H1 (cell line): ENCODE data around the gene FAM50B. TPM values are rescaled to one million over a fixed set of nuclear protein-coding genes. Genes with fewer than 3 reads are reported as not detected.

Experiments
- CTCF ChIA-PET: fragments of 300-600 bp; sonication (Branson Sonifier 250); formaldehyde crosslinking; loops from one replicate; lab custom pipeline; 2021; ENCODE audit not compliant: partially characterized antibody; lab: Charles Lee
- POLR2A ChIA-PET: fragments of 300-600 bp; sonication (Branson Sonifier 250); formaldehyde crosslinking; loops from one replicate; lab custom pipeline; 2021; ENCODE audit warnings: inconsistent platforms; ENCODE audit not compliant: partially characterized antibody; lab: Charles Lee
- DNase-seq, 2 experiments: peaks; one replicate each; pipeline versions ENCODE4 v3.0.0 to v3.0.0-alpha.2; 2010 to 2022; ENCODE audit warnings: low spot score in 2 of 2, low read depth in 1 of 2, mixed read lengths in 1 of 2
- FAIRE-seq: peaks from 2 replicates; lab custom pipeline; 2011; peaks lifted over from hg19 to GRCh38; lab: Jason Lieb, UNC
- H2AFZ ChIP-seq: 2 replicates; pipeline ENCODE4 v1.8.1; 2012; ENCODE audit warnings: low read length, inconsistent platforms
- H2AK5ac ChIP-seq: 2 replicates; pipeline ENCODE4 v1.6.1; 2013; ENCODE audit warnings: low read depth, low read length
- H2BK120ac ChIP-seq: replicated peaks from 2 replicates; pipeline ENCODE3; 2013; ENCODE audit warnings: low read depth, low read length, inconsistent platforms
- H2BK12ac ChIP-seq: 2 replicates; pipeline ENCODE4 v1.6.1; 2013; ENCODE audit warnings: low read depth, low read length
- H2BK15ac ChIP-seq: 2 replicates; pipeline ENCODE4 v1.6.1; 2013; ENCODE audit warnings: low read length
- H2BK20ac ChIP-seq: 2 replicates; pipeline ENCODE4 v1.6.1; 2013; ENCODE audit warnings: low read length
- H2BK5ac ChIP-seq: 2 replicates; pipeline ENCODE4 v1.6.1; 2013; ENCODE audit warnings: low read depth, low read length
- H3K14ac ChIP-seq: 2 replicates; pipeline ENCODE4 v1.6.1; 2013; ENCODE audit warnings: inconsistent platforms; ENCODE audit not compliant: insufficient read length
- H3K18ac ChIP-seq: 2 replicates; pipeline ENCODE4 v1.6.1; 2013; ENCODE audit warnings: low read length; ENCODE audit errors: extremely low read depth
- H3K23ac ChIP-seq: 2 replicates; pipeline ENCODE4 v1.6.1; 2013; ENCODE audit warnings: inconsistent platforms; ENCODE audit not compliant: insufficient read length
- H3K23me2 ChIP-seq: 2 replicates; pipeline ENCODE4 v1.6.1; 2013; ENCODE audit warnings: low read depth, low read length
- H3K27ac ChIP-seq: 2 replicates; pipeline ENCODE4 v1.6.1; 2011; ENCODE audit warnings: low read depth, low read length, inconsistent platforms
- H3K27me3 ChIP-seq, 4 experiments: replicated peaks in 1 of 4; 1 replicate in 1 of 4; 2 replicates in 3 of 4; pipeline versions ENCODE4 v1.6.1 to v1.8.1; 2011 to 2013; ENCODE audit warnings: low read length in 3 of 4, mild to moderate bottlenecking in 3 of 4, inconsistent platforms in 2 of 4, mixed read lengths in 2 of 4, moderate library complexity in 1 of 4; ENCODE audit not compliant: control insufficient read depth in 3 of 4, insufficient read depth in 3 of 4; ENCODE audit errors: extremely low read depth in 1 of 4
- H3K36me3 ChIP-seq, 4 experiments: 2 replicates each; pipeline versions ENCODE4 v1.6.1 to v1.8.1; 2011 to 2013; ENCODE audit warnings: mild to moderate bottlenecking in 4 of 4, low read length in 3 of 4, moderate library complexity in 2 of 4, control low read depth in 1 of 4, inconsistent platforms in 1 of 4; ENCODE audit not compliant: insufficient read depth in 4 of 4, control insufficient read depth in 2 of 4
- H3K4ac ChIP-seq: replicated peaks from 2 replicates; pipeline ENCODE3; 2013; ENCODE audit warnings: low read length, low read depth, mixed read lengths, inconsistent platforms; ENCODE audit not compliant: insufficient read length
- H3K4me1 ChIP-seq, 4 experiments: replicated peaks in 1 of 4; 1 replicate in 1 of 4; 2 replicates in 3 of 4; pipeline versions ENCODE4 v1.6.1 to v1.8.1; 2011 to 2013; ENCODE audit warnings: low read length in 3 of 4, inconsistent platforms in 2 of 4, mixed read lengths in 1 of 4; ENCODE audit not compliant: insufficient read depth in 4 of 4, control insufficient read depth in 3 of 4
- H3K4me2 ChIP-seq, 2 experiments: 2 replicates each; pipeline versions ENCODE4 v1.6.1 to v1.8.1; 2011 to 2013; ENCODE audit warnings: low read depth in 2 of 2, low read length in 2 of 2, control low read depth in 1 of 2, inconsistent platforms in 1 of 2, mild to moderate bottlenecking in 1 of 2; ENCODE audit not compliant: insufficient read depth in 1 of 2
- H3K4me3 ChIP-seq, 4 experiments: fragments of 200-600, 300-600 bp in 1 of 4; sonication (generic), shearing (Covaris generic), sonication (Bioruptor Twin) in 1 of 4; 2 replicates each; pipeline versions ENCODE4 v1.5.1 to v1.8.1; 2011 to 2016; ENCODE audit warnings: low read length in 4 of 4, low read depth in 3 of 4, control low read depth in 2 of 4, inconsistent platforms in 2 of 4, mild to moderate bottlenecking in 2 of 4, mixed read lengths in 1 of 4, moderate library complexity in 1 of 4; ENCODE audit not compliant: insufficient read depth in 2 of 4; ENCODE audit errors: extremely low read depth in 1 of 4
- H3K56ac ChIP-seq: replicated peaks from 2 replicates; pipeline ENCODE3; 2013; ENCODE audit warnings: low read depth, mild to moderate bottlenecking, mixed read lengths, low read length, inconsistent platforms; ENCODE audit not compliant: insufficient read length
- H3K79me1 ChIP-seq: 2 replicates; pipeline ENCODE4 v1.6.1; 2013; ENCODE audit warnings: low read depth, low read length, control low read depth
- H3K79me2 ChIP-seq, 2 experiments: 2 replicates each; pipeline versions ENCODE4 v1.6.1 to v1.8.1; 2012 to 2013; ENCODE audit warnings: low read length in 2 of 2, mild to moderate bottlenecking in 2 of 2, inconsistent platforms in 1 of 2; ENCODE audit not compliant: insufficient read depth in 2 of 2, control insufficient read depth in 1 of 2
- H3K9ac ChIP-seq, 4 experiments: replicated peaks in 1 of 4; 1 replicate in 1 of 4; 2 replicates in 3 of 4; pipeline versions ENCODE4 v1.6.1 to v1.8.1; 2011 to 2013; ENCODE audit warnings: low read depth in 3 of 4, low read length in 3 of 4, control low read depth in 2 of 4, mild to moderate bottlenecking in 2 of 4, moderate library complexity in 2 of 4, inconsistent platforms in 1 of 4; ENCODE audit errors: extremely low read depth in 1 of 4
- H3K9me3 ChIP-seq, 2 experiments: 2 replicates each; pipeline versions ENCODE4 v1.6.1 to v1.8.1; 2012 to 2013; ENCODE audit warnings: mild to moderate bottlenecking in 2 of 2, moderate library complexity in 2 of 2, control low read depth in 1 of 2, inconsistent platforms in 1 of 2, low read depth in 1 of 2, low read length in 1 of 2, mixed read lengths in 1 of 2; ENCODE audit not compliant: insufficient read depth in 2 of 2
- H4K20me1 ChIP-seq, 2 experiments: replicated peaks in 1 of 2; 2 replicates each; pipeline versions ENCODE3 to v1.8.1; 2011 to 2013; ENCODE audit warnings: inconsistent platforms in 2 of 2, low read length in 2 of 2, mild to moderate bottlenecking in 1 of 2; ENCODE audit not compliant: insufficient read depth in 2 of 2, control insufficient read depth in 1 of 2
- H4K5ac ChIP-seq: 2 replicates; pipeline ENCODE4 v1.6.1; 2013; ENCODE audit warnings: low read length, low read depth, mixed read lengths, inconsistent platforms; ENCODE audit not compliant: insufficient read length
- H4K8ac ChIP-seq: 2 replicates; pipeline ENCODE4 v1.8.0; 2013; ENCODE audit warnings: mild to moderate bottlenecking, moderate library complexity, low read length, inconsistent platforms; ENCODE audit not compliant: insufficient read depth; ENCODE audit errors: extremely low read depth
- H4K91ac ChIP-seq: replicated peaks from 2 replicates; pipeline ENCODE3; 2013; ENCODE audit warnings: low read length, mixed read lengths, inconsistent platforms; ENCODE audit not compliant: insufficient read length
- CTBP2 ChIP-seq: IDR thresholded peaks from 2 replicates; pipeline ENCODE4 v1.7.0; 2011; ENCODE audit warnings: borderline replicate concordance, mild to moderate bottlenecking, moderate library complexity, mixed read lengths, low read length; ENCODE audit not compliant: insufficient read depth, insufficient read length
- FOSL1 ChIP-seq: IDR thresholded peaks from 2 replicates; pipeline ENCODE4 v1.6.1; 2011; ENCODE audit warnings: mild to moderate bottlenecking, low read depth, low read length, moderate library complexity; ENCODE audit not compliant: insufficient read depth
- JUN ChIP-seq: IDR thresholded peaks from 2 replicates; pipeline ENCODE4 v1.6.1; 2011; ENCODE audit warnings: low read depth, mild to moderate bottlenecking, improper control_type of control experiment, low read length
- POU5F1 ChIP-seq: IDR thresholded peaks from 2 replicates; pipeline ENCODE4 v1.6.1; 2011; ENCODE audit warnings: low read depth, mild to moderate bottlenecking, low read length, moderate library complexity
- RAD21 ChIP-seq, 2 experiments: IDR thresholded peaks in 1 of 2; conservative IDR thresholded peaks in 1 of 2; 2 replicates each; pipeline ENCODE4 v1.6.1; 2011; ENCODE audit warnings: low read depth in 2 of 2, low read length in 2 of 2, improper control_type of control experiment in 1 of 2, inconsistent platforms in 1 of 2, mild to moderate bottlenecking in 1 of 2, moderate library complexity in 1 of 2
- WGBS, 2 experiments: shearing (Covaris generic) in 1 of 2; methylation state at CpG; one replicate each; pipeline versions ENCODE4 v1.1.6 to v1.1.7; 2013 to 2015; ENCODE audit warnings: low lambda C conversion rate in 2 of 2, mixed read lengths in 2 of 2, inconsistent platforms in 1 of 2, low coverage in 1 of 2, missing lambda C conversion rate in 1 of 2; ENCODE audit not compliant: insufficient replicate concordance in 2 of 2, insufficient coverage in 1 of 2, insufficient read length in 1 of 2; ENCODE audit errors: extremely low coverage in 1 of 2, missing lambda C conversion rate in 1 of 2; 5-methylcytosine and 5-hydroxymethylcytosine counted together
- polyA plus RNA-seq, 7 experiments: library from polyadenylated mRNA; depleted of rRNA in 3 of 7; stranded (reverse) in 5 of 7; unstranded in 2 of 7; fragments of >200 nt in 5 of 7; fragments of 200-250 nt in 2 of 7; gene quantifications; 1 replicate in 5 of 7; 2 replicates in 1 of 7; 4 replicates in 1 of 7; pipeline versions ENCODE4 v1.2.1 to v1.2.3, GENCODE V29; 2011 to 2013; ENCODE audit warnings: missing spikeins in 2 of 7, mixed read lengths in 2 of 7
- total RNA-seq: library from RNA; stranded (reverse); fragmentation: NEBNext Ultra II Directional; extraction: Animal tissue kit (Norgen Biotek cat#: 25700); gene quantifications from 2 replicates; pipeline ENCODE4 v1.2.1, GENCODE V29; 2021
- TF ChIP-seq, protein P1 (sequence below), 3 experiments: IDR thresholded peaks; 1 replicate in 2 of 3; 2 replicates in 1 of 3; pipeline versions ENCODE4 v1.5.1 to v1.6.1; 2011; ENCODE audit warnings: low read length in 3 of 3, mild to moderate bottlenecking in 3 of 3, inconsistent platforms in 2 of 3, low read depth in 1 of 3, moderate library complexity in 1 of 3; ENCODE audit not compliant: insufficient read depth in 1 of 3; ENCODE audit errors: control extremely low read depth in 1 of 3

The FAM50B gene
- total and polyA plus RNA-seq, 2 of the 8 experiments (the other 6 are each of a cell fraction or from before 2014, with no cell fraction given) = 3.1 to 3.2 TPM

DNA sequence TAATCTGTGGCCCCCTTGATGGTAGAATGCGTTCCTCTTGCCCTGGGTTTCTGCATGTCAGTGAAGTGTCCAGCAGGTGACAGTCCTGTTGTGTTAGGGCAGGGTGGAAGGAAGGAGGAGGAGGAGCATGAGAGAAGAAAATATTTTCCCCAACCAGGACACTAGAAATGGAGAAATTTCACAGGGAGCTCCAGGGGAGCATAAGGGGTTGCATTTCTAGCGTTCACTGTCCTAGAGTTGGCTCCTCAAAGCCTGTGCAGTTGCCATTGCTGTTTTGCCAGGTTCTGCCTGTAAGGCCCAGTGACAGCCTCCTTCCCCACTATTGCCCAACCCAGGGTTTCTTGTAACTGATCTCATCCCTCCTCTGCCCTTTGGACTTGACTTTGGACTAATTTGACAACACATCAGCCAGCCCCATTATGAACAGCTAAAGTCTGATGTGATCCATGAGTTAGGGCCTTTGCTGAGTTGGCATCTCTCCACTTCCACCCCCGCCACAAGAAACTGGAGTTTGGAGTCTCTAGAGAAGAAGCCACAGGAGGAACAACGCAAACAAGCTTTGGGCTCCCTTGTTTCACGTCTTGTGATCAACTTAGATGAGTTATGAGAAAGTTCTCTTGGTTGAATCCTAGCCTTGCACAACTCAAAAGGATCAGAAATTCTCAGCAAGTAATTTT lies 14.0 kb upstream of the FAM50B start:
- Histone ChIP-seq H2AFZ (no peak overlapping the region), H2BK120ac (no peak overlapping the region), H3K9ac (no peak overlapping the region), H3K79me2 (no peaks in the 10 kb centered on the region), H3K4me3 (no peak overlapping the region), H4K91ac (no peak overlapping the region), H3K79me1 (no peaks in the 10 kb centered on the region), H2BK15ac (no peak overlapping the region), H3K4me1 (no peaks in the 10 kb centered on the region), H4K8ac (no peak overlapping the region), H3K27me3 (no peaks in the 10 kb centered on the region), H3K23me2 (no peaks in the 10 kb centered on the region), H2BK12ac (no peak overlapping the region), H3K9me3 (no peaks in the 10 kb centered on the region), H3K36me3 (no peaks in the 10 kb centered on the region), H3K23ac (no peak overlapping the region), H2BK20ac (no peak overlapping the region), H3K18ac (no peak overlapping the region), H3K4ac (no peak overlapping the region), H4K5ac (no peak overlapping the region), H3K14ac (no peak overlapping the region), H3K56ac (no peak overlapping the region), H2AK5ac (no peak overlapping the region), H4K20me1 (no peaks in the 10 kb centered on the region), H2BK5ac (no peak overlapping the region), H3K27ac (no peak overlapping the region), H3K4me2 (no peak overlapping the region)
- POLR2A ChIA-PET = interaction anchor here (0.8 kb wide), 1 partner anchor 14 kb away, joined by 4 read pairs; the partner anchor contains the start of gene FAM50B
- TF ChIP-seq, protein P1, sequence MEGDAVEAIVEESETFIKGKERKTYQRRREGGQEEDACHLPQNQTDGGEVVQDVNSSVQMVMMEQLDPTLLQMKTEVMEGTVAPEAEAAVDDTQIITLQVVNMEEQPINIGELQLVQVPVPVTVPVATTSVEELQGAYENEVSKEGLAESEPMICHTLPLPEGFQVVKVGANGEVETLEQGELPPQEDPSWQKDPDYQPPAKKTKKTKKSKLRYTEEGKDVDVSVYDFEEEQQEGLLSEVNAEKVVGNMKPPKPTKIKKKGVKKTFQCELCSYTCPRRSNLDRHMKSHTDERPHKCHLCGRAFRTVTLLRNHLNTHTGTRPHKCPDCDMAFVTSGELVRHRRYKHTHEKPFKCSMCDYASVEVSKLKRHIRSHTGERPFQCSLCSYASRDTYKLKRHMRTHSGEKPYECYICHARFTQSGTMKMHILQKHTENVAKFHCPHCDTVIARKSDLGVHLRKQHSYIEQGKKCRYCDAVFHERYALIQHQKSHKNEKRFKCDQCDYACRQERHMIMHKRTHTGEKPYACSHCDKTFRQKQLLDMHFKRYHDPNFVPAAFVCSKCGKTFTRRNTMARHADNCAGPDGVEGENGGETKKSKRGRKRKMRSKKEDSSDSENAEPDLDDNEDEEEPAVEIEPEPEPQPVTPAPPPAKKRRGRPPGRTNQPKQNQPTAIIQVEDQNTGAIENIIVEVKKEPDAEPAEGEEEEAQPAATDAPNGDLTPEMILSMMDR (IDR thresholded peaks at IDR 0.05; ENCODE audit: control extremely low read depth in 1 of 3, insufficient read depth in 1 of 3, low read depth in 1 of 3, low read length in 3 of 3) = 0 out of 4 replicates have a peak, but pooled peaks of 1 of the 3 experiments have one; percentile 2
- TF ChIP-seq RAD21 (IDR thresholded peaks at IDR 0.05 in 1 of 2, conservative IDR thresholded peaks at IDR 0.05 in 1 of 2; ENCODE audit: low read depth in 2 of 2, low read length in 2 of 2) = peak; percentile 24 to 45; a peak in 3 of 4 replicates
- TF ChIP-seq CTBP2 = no peak
- no peak for TF ChIP-seq POU5F1
- no peak for TF ChIP-seq JUN
- no peak for TF ChIP-seq FOSL1
- CTCF ChIA-PET = interaction anchor here (0.9 to 4.5 kb wide), 9 partner anchors 10 to 143 kb away, joined by 3 to 40 read pairs (median 3); partner anchors contain the start of gene FAM50B
- no peak for FAIRE-seq
- no peak for DNase-seq
- WGBS, 2 experiments = 95% methylated on average over 5 of the region's 5 CpGs; no CpG with 5 or more reads in 1 of the 2 experiments
